Bronchial epithelial cell (primary cell): ENCODE measurements around the gene LARP1. TPM values are rescaled to one million over a fixed set of nuclear protein-coding genes. Genes with fewer than 3 reads are reported as not detected.

Experiments
- DNase-seq: peaks from one replicate; pipeline ENCODE4 v3.0.0-alpha.2; 2010; ENCODE audit warnings: low read depth
- FAIRE-seq: peaks from 2 replicates; lab custom pipeline; 2011; peaks lifted over from hg19 to GRCh38; lab: Jason Lieb, UNC
- H3K27me3 ChIP-seq: 2 replicates; pipeline ENCODE4 v1.5.1; 2011; ENCODE audit warnings: low read length; ENCODE audit not compliant: control insufficient read depth, insufficient read depth
- H3K36me3 ChIP-seq: 2 replicates; pipeline ENCODE4 v1.5.1; 2011; ENCODE audit warnings: low read length; ENCODE audit not compliant: control insufficient read depth, insufficient read depth
- H3K4me3 ChIP-seq: 2 replicates; pipeline ENCODE4 v1.5.1; 2011; ENCODE audit warnings: mild to moderate bottlenecking, low read depth, low read length, control low read depth
- total RNA-seq: library from RNA; depleted of rRNA; stranded (reverse); fragments of >200 nt; gene quantifications from 2 replicates; pipeline ENCODE4 v1.2.1, GENCODE V29; 2014
- TF ChIP-seq, protein P1 (sequence below): IDR thresholded peaks from 2 replicates; pipeline ENCODE4 v1.5.1; 2011; ENCODE audit warnings: mild to moderate bottlenecking, moderate library complexity, low read length, control low read depth, inconsistent platforms; ENCODE audit not compliant: insufficient read depth, severe bottlenecking

Gene LARP1
- total RNA-seq, 1 donor from 2014 or later: 42.6 TPM

DNA sequence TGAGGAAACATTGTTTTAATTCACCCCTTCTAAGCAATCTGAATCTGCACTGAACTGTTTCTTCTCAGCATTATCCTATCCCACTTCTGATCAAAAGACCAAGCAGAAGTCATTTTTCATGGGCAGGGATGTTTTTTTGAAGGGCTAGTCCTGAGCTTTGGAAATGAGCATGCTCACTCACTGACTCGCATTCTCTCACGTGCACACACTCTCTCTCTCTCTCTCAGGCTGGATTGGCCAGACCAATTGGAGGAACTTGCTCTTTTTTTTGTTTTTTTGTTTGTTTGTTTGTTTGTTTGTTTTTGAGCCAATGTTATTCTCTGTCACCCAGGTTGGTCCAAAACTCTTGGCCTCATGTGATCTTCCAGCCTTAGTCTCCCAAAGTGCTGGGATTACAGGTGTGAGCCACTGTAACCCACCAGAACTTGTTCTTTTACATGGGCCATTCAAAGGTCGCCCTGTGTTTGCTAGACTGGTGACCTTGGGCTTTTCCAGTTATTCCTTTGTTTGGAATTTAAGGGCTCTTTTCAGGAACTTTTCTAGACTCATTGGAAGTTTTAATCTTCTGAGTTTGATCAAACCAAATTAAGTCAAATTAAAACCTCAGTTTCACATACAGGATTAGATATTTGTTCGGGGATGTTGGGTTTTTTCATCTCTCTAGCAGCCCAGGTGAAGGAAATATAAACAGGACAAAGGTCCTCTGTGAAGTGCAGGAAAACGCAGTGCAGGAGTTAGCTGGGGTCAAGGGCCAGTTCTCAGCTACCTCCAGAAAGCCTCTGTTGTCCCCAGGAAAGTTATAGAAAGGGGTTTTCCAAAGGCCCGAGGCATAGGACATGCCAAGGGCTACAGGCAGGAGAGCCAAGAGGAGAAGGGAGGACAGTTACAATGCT lies 82.1 kb downstream of the LARP1 start:
- DNase-seq (no peak), FAIRE-seq (no peak)
- no peaks in the 10 kb centered on the region for H3K36me3 ChIP-seq
- no peak overlapping the region for H3K4me3 ChIP-seq
- no peaks in the 10 kb centered on the region for H3K27me3 ChIP-seq
- TF ChIP-seq, protein P1, sequence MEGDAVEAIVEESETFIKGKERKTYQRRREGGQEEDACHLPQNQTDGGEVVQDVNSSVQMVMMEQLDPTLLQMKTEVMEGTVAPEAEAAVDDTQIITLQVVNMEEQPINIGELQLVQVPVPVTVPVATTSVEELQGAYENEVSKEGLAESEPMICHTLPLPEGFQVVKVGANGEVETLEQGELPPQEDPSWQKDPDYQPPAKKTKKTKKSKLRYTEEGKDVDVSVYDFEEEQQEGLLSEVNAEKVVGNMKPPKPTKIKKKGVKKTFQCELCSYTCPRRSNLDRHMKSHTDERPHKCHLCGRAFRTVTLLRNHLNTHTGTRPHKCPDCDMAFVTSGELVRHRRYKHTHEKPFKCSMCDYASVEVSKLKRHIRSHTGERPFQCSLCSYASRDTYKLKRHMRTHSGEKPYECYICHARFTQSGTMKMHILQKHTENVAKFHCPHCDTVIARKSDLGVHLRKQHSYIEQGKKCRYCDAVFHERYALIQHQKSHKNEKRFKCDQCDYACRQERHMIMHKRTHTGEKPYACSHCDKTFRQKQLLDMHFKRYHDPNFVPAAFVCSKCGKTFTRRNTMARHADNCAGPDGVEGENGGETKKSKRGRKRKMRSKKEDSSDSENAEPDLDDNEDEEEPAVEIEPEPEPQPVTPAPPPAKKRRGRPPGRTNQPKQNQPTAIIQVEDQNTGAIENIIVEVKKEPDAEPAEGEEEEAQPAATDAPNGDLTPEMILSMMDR: no peak

DNA sequence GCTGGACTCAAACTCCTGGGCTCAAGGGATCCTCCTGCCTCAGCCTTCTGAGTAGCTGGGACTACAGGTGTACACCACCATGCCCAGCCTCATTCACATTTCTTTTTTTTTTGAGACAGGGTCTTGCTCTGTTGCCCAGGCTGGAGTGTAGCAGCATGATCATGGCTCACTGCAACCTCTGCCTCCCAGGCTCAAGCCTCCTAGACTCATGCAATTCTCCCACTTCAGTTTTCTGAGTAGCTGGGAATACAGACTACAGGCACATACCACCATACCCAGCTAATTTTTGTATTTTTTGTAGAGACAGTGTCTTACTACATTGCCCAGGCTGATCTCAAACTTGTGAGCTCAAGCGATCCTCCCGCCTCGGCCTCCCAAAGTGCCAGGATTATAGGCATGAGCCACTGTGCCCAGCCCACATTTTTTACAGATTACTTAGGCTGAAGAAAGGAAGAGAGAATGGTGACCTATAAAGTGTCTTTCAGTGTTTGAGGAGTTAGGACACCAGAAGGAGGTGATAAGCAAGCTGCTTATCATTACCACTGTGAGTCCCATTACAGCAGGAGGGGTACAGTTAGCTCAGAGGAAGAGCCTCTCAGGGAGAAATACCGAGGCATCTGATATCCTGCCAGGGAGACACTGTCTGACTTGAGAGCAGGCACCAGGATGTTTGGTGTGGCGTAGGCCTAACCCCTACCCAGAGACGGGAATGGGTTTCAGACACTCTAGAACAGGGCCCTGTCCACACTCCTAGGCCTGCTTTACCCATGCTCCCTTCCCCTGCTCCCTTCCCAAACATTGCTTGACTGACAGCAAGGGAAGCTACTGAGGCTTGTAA lies 85.5 kb downstream of the LARP1 start:
- TF ChIP-seq, protein P1: no peak
- Histone ChIP-seq H3K27me3 (no peaks in the 10 kb centered on the region), H3K4me3 (no peak overlapping the region), H3K36me3 (no peaks in the 10 kb centered on the region)
- FAIRE-seq: no peak
- DNase-seq: no peak

- H3K36me3 ChIP-seq: no peaks in the 10 kb centered on the region
- TF ChIP-seq, protein P1: no peak
- FAIRE-seq (no peak), DNase-seq (no peak)
- no peaks in the 10 kb centered on the region for H3K27me3 ChIP-seq
- no peak overlapping the region for H3K4me3 ChIP-seq
These were observed 86.1 kb downstream of the LARP1 start for GRCh38 chr5:154841273-154841661.

GRCh38 chr5:154842689-154843530 lies 87.7 kb downstream of the LARP1 start:
- no peaks in the 10 kb centered on the region for H3K27me3 ChIP-seq
- TF ChIP-seq, protein P1: no peak
- DNase-seq: no peak
- H3K4me3 ChIP-seq: no peak overlapping the region
- no peak for FAIRE-seq
- no peaks in the 10 kb centered on the region for H3K36me3 ChIP-seq

DNA sequence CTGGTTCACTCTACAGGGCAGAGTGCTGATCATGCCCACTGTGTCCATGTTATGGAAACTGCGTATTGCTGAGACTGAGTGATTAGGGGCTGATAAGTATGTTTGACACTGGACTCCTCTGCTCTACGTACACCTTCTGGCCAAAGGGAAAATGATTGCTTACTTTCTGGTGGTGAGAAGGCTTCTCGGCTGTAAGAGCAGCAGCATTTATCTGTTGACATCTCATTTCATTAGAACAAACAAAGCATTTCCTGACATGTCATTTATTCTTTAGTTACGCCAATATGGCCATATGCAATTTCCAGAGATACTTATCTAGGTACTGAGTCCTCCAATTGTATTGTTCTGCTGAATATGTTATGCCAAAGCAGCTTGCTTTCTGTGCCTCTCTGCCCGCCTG lies 89.6 kb downstream of the LARP1 start:
- H3K4me3 ChIP-seq: no peak overlapping the region
- no peaks in the 10 kb centered on the region for H3K36me3 ChIP-seq
- DNase-seq (no peak), FAIRE-seq (no peak)
- H3K27me3 ChIP-seq: no peaks in the 10 kb centered on the region
- TF ChIP-seq, protein P1: no peak
